HG03442 (cell line): ENCODE data around the gene UBALD1.
"Not testable (repeated sequence)": the region's sequence is repeated elsewhere in the genome, so short reads cannot be mapped to it uniquely, and the experiment has no call there.

Experiments used
- ATAC-seq: cut with Tn5 transposase; IDR thresholded peaks from one replicate; pipeline ENCODE4 v1.9.1; 2021; ENCODE audit warnings: mild to moderate bottlenecking, moderate library complexity; ENCODE audit not compliant: unreplicated experiment

Gene UBALD1

GRCh38 chr16:4614571-4615383 is at the start of gene UBALD1:
Gene UBALD1, minus strand, starts transcription at chr16:4614888. Its CDS starts 91 bp downstream, at chr16:4614797.
- peak; percentile 60 for ATAC-seq

- no peak for ATAC-seq
These were observed 49.2 kb upstream of the UBALD1 start for GRCh38 chr16:4663777-4664465.

GRCh38 chr16:4663465-4663776 is 48.7 kb upstream of the UBALD1 start:
- ATAC-seq, result no peak

- no peak for ATAC-seq
These were observed 47.0 kb upstream of the UBALD1 start for GRCh38 chr16:4661661-4662060.

GRCh38 chr16:4660454-4661007 is 45.8 kb upstream of the UBALD1 start:
- peak; percentile 38 for ATAC-seq

- ATAC-seq, result no peak
These were observed 45.0 kb upstream of the UBALD1 start for GRCh38 chr16:4659363-4660353.

- no peak for ATAC-seq
These were observed 42.3 kb upstream of the UBALD1 start for GRCh38 chr16:4656695-4657686.

- ATAC-seq, result no peak
These were observed 41.5 kb upstream of the UBALD1 start for GRCh38 chr16:4656221-4656620.

GRCh38 chr16:4655801-4656200 is 41.1 kb upstream of the UBALD1 start:
- ATAC-seq, result no peak

GRCh38 chr16:4654964-4655590 is 40.4 kb upstream of the UBALD1 start:
- ATAC-seq, result no peak

- no peak for ATAC-seq
These were observed 39.6 kb upstream of the UBALD1 start for GRCh38 chr16:4654011-4654963.

- no peak for ATAC-seq
These were observed 37.9 kb upstream of the UBALD1 start for GRCh38 chr16:4652561-4652960.

GRCh38 chr16:4651827-4652226 is 37.1 kb upstream of the UBALD1 start:
- ATAC-seq, result no peak

- not testable (repeated sequence) for ATAC-seq
These were observed 35.9 kb upstream of the UBALD1 start for GRCh38 chr16:4650443-4651074.

- no peak for ATAC-seq
These were observed 35.2 kb upstream of the UBALD1 start for GRCh38 chr16:4649744-4650442.

GRCh38 chr16:4648917-4649316 is 34.2 kb upstream of the UBALD1 start:
- no peak for ATAC-seq

GRCh38 chr16:4647644-4647980 is 32.9 kb upstream of the UBALD1 start:
- no peak for ATAC-seq
